ENCODE results near the gene OCEL1. TPM values are rescaled to one million over a fixed set of nuclear protein-coding genes. Genes with fewer than 3 reads are reported as not detected.

OCEL1 gene, protein sequence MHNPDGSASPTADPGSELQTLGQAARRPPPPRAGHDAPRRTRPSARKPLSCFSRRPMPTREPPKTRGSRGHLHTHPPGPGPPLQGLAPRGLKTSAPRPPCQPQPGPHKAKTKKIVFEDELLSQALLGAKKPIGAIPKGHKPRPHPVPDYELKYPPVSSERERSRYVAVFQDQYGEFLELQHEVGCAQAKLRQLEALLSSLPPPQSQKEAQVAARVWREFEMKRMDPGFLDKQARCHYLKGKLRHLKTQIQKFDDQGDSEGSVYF
- 2.9 and 4.9 TPM in 2 replicates for total RNA-seq

DNA sequence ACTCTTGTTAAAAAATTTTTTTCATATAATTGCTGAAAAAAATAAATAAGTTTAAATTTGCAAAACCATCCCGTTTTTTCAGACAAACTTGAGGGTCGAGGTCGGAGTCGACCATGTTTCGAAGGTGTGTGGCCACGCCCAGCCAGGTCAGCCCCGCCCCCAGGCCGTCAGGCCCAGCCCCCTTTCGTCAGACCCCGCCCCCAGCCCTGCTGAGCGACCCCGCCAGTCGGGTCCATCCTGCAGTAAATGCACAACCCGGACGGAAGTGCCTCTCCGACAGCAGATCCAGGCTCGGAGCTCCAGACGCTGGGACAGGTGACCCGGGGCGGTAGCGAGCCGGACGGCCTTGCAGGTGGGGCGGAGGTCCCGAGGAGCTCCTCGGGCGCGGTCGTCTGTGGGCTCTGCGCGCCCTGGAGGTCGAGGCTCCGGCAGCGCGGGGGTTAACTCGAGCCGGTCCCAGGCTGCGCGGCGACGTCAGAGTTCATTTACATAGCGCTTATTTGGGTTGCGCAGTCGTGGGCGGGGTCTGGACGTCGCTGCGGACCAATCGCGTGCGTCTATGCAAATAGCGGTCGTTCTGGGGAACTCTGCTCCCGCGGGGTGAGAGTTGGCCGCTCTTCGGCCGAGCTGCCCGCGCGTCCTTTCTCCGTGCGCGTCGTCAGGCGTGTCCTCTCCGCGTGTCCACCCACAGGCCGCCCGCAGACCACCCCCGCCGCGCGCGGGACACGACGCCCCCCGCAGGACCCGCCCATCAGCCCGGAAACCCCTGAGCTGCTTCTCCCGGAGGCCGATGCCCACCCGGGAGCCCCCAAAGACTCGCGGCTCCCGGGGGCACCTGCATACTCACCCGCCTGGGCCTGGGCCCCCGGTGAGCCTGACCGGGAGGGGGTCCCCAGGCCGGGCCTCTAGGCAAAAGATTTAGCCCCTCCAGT is at the start of gene OCEL1:
Gene OCEL1, plus strand, starts transcription at position 225 of the 932 bp plus-strand sequence. Its CDS starts 22 bp downstream, at position 247.

DNA sequence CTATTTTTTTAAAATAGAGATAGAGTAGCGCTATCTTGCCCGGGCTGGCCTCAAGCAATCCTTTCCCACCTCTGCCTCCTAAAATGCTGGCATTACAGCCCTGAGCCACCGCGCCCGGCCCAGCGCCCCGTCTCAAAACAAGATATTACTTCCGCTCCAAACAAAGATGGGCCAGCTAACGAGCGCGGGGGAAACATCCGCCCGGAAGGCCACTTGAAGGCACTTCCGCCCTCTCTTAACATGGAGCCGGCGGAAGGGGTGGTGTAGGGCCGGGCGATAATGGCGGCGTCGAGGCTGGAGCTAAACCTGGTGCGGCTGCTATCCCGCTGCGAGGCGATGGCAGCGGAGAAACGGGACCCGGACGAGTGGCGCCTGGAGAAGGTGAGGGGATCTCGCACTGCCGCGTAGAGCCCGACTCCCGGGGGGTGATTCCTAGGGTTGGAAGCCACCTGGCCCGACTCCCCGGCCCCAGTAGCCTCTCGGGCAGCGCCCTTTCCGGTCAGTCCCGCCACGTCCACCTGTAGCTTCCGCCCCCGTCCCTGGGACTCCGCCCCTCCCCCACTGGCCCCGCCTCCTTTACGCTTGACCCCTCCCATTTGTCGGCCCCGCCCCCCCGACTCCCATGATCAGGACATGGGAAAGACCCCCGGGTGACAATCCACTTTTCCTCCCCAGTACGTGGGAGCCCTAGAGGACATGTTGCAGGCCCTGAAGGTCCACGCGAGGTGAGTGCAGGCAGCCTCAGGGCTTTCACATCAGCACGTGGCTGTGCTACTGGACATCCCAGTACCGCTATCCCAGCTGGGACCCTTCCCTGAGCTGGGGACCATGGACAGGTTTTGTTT is 10.7 kb upstream of the OCEL1 start, which contains the start of gene USE1:
Gene USE1, plus strand, starts transcription at position 231 of the 845 bp plus-strand sequence. Its CDS starts 49 bp downstream, at position 280.

DNA sequence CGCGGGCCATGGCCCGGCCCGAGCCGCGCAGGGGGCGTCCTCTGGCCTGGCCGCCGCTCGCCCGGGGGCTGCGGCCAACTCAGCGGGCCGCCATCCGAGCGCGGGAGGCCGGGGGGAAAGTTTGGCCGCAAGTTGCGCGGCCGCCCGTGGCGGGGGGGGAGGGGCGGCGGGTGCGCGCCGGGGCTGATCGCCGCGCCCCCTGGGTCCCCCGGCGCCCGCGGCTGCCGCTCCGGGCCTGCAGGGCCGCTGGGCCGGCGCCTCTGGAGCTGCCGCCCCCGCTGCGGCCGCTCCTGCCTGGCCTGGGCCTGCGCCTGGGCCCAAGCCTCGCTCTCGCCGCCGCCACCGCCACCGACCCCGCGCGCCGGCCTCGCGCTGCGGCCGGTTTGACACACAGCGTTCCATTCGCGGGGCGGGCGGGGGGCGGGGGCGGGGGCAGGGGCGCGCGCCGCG is 19.5 kb downstream of the OCEL1 start, which contains the start of gene NR2F6:
Gene NR2F6, minus strand, starts transcription at position 385 of the 450 bp plus-strand sequence. CDS start 699 bp downstream, outside the sequence.

DNA sequence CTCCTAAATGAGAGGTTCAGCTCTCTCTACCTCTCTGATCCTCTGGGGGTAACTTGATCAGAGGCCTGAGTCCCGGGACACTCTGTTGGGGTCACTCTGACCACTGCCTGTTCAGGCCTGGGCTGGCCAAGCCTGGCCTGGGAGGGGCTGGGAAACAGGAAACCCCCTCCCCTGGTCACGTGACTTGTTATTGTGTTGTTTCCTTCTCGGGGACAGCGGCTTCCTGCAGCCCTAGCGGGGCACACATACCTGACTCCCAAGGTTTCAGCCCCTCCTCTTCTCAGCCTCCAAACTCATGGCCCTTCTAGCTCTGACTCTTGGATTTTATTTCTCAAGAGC is 38.6 kb downstream of the OCEL1 start, which contains the start of gene USHBP1:
Gene USHBP1, minus strand, starts transcription at position 105 of the 339 bp plus-strand sequence. CDS start 446 bp downstream, outside the sequence.

DNA sequence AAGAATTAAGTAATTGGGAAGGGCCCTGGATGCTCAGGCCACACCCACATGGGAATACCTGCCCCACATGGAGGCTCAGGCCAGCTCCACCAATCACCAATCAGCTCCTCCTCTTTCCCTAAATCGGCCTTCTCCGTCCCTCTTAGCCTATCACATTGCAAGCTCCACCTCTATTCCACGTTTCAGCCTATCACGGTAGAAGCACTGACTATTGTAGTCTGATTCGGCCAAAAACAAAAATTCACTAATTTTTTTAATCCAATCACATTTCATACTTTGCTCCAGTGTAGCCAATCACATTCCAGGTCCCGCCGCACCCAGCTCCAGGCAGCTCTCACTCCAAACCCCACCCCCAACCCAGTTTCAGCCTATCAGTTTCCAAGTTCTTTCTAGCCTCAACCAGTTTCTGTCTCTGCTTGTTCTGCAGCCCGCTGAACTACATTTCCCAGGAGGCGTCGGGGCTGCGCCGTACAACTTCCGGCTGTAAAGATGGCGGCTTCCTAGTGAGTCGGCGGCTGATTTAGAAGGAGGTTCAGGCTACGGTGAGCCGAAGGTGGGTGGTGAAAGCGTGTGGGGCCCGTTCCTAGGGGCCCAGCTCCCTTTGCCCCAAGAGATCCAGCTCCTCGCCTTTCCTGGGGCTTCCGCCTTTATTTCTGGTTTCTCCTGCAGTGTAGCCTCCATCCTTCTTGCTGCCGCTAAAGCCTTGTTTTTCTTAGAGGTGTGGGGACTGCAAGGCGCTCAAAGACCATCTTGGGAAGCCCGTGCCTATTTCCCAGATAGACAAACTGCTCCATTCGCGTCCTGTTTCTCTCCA is 41.2 kb downstream of the OCEL1 start, which contains the start of gene BABAM1:
Gene BABAM1, plus strand, starts transcription at position 469 of the 814 bp plus-strand sequence. CDS start 1,364 bp downstream, outside the sequence.

Other genes with a start within 250 kb of the OCEL1 start
- 0.97 and 1.1 TPM in 2 replicates for gene CPAMD8, start 199.4 kb upstream of the OCEL1 start, total RNA-seq
- gene HAUS8, start 150.8 kb upstream of the OCEL1 start, total RNA-seq: 1.3 and 1.6 TPM in 2 replicates
- 86.1 and 106 TPM in 2 replicates for gene MYO9B, start 150.4 kb upstream of the OCEL1 start, total RNA-seq
- 18.2 and 20.9 TPM in 2 replicates for gene USE1, start 10.9 kb upstream of the OCEL1 start, total RNA-seq
- gene NR2F6, start 19.7 kb downstream of the OCEL1 start, total RNA-seq: 42.7 and 48.3 TPM in 2 replicates
- not detected in 2 replicates for gene USHBP1, start 38.5 kb downstream of the OCEL1 start, total RNA-seq
- 58.9 and 79.5 TPM in 2 replicates for gene BABAM1, start 41.2 kb downstream of the OCEL1 start, total RNA-seq
- gene ANKLE1, start 55.7 kb downstream of the OCEL1 start, total RNA-seq: 0.65 TPM in 1 of 2 replicates, not detected in the other
- gene ABHD8, start 77.2 kb downstream of the OCEL1 start, total RNA-seq: 16.7 and 18.2 TPM in 2 replicates
- 34.6 and 38.3 TPM in 2 replicates for gene MRPL34, start 79.6 kb downstream of the OCEL1 start, total RNA-seq
- 10.9 and 21.6 TPM in 2 replicates for gene DDA1, start 83.3 kb downstream of the OCEL1 start, total RNA-seq
- 9.2 and 10.1 TPM in 2 replicates for gene ANO8, start 108.6 kb downstream of the OCEL1 start, total RNA-seq
- 13.6 and 14.9 TPM in 2 replicates for gene GTPBP3, start 111.3 kb downstream of the OCEL1 start, total RNA-seq
- under 0.01 TPM in 1 of 2 replicates, not detected in the other for gene PLVAP, start 151.1 kb downstream of the OCEL1 start, total RNA-seq
- 0.49 TPM in 1 of 2 replicates, not detected in the other for gene CCDC194, start 168.0 kb downstream of the OCEL1 start, total RNA-seq
- gene BST2, start 179.4 kb downstream of the OCEL1 start, total RNA-seq: 15.1 and 31.6 TPM in 2 replicates
- gene MVB12A, start 193.8 kb downstream of the OCEL1 start, total RNA-seq: 57.9 and 68.2 TPM in 2 replicates
- gene TMEM221, start 222.4 kb downstream of the OCEL1 start, total RNA-seq: 0.12 TPM in 1 of 2 replicates, not detected in the other
- not detected in 2 replicates for gene NXNL1, start 234.7 kb downstream of the OCEL1 start, total RNA-seq
- gene SLC27A1, start 244.3 kb downstream of the OCEL1 start, total RNA-seq: 71.6 and 87.1 TPM in 2 replicates